Nephron progenitor cell (in vitro differentiated cells): ENCODE data around the gene GNG2.
A peak's percentile ranks its signal among the peaks of the same experiment; 100 is the strongest.

Experiments used
- DNase-seq: peaks from one replicate; pipeline ENCODE4 v3.0.0; 2021
- H3K27ac Mint-ChIP-seq: 2 replicates; pipeline ENCODE4 v1.8.0; 2021; ENCODE audit warnings: mild to moderate bottlenecking, moderate library complexity, mixed read lengths
- H3K27me3 Mint-ChIP-seq: 2 replicates; pipeline ENCODE4 v1.8.0; 2021; ENCODE audit warnings: mild to moderate bottlenecking, low read depth, mixed read lengths; ENCODE audit not compliant: poor library complexity
- H3K36me3 Mint-ChIP-seq: 2 replicates; pipeline ENCODE4 v1.8.0; 2021; ENCODE audit warnings: low read depth, mixed read lengths
- H3K4me1 Mint-ChIP-seq: 2 replicates; pipeline ENCODE4 v1.8.0; 2021; ENCODE audit warnings: mixed read lengths
- H3K4me3 Mint-ChIP-seq: 2 replicates; pipeline ENCODE4 v1.8.0; 2021; ENCODE audit warnings: mild to moderate bottlenecking, moderate library complexity, mixed read lengths
- H3K9me3 Mint-ChIP-seq: 2 replicates; pipeline ENCODE4 v1.8.0; 2021; ENCODE audit warnings: mild to moderate bottlenecking, moderate library complexity, mixed read lengths
- TF ChIP-seq, protein P1 (sequence below): fragments of 200-600 bp; sonication (generic); IDR thresholded peaks from 2 replicates; pipeline ENCODE4 v1.5.0; 2021; ENCODE audit warnings: antibody characterized with exemption

GNG2 gene

DNA sequence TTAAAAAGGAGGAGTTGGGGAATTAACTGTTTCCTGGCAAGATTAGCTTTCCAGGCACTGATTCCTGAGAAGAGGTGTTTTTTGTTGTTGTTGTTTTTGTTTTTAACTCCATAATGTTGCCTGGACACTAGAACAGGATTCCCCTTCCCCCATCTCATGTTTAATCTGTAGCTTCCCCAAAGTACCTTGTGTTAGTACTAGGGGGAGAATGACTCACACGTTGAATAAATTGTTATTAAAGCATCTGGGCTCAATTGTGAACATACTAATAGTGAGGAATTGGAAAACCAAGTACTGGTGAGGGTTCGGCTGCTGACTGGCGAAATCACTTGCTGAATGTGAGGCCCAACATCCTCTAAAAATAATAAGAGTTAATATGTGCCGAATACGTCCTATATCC is 1.3 kb upstream of the GNG2 start:
- TF ChIP-seq, protein P1, sequence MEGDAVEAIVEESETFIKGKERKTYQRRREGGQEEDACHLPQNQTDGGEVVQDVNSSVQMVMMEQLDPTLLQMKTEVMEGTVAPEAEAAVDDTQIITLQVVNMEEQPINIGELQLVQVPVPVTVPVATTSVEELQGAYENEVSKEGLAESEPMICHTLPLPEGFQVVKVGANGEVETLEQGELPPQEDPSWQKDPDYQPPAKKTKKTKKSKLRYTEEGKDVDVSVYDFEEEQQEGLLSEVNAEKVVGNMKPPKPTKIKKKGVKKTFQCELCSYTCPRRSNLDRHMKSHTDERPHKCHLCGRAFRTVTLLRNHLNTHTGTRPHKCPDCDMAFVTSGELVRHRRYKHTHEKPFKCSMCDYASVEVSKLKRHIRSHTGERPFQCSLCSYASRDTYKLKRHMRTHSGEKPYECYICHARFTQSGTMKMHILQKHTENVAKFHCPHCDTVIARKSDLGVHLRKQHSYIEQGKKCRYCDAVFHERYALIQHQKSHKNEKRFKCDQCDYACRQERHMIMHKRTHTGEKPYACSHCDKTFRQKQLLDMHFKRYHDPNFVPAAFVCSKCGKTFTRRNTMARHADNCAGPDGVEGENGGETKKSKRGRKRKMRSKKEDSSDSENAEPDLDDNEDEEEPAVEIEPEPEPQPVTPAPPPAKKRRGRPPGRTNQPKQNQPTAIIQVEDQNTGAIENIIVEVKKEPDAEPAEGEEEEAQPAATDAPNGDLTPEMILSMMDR: no peak
- DNase-seq: no peak
- Mint-ChIP-seq H3K36me3 (peaks cover 4% of the 10 kb centered on the region), H3K27me3 (peaks cover 3% of the 10 kb centered on the region), H3K9me3 (peaks cover 5% of the 10 kb centered on the region), H3K4me3 (no peak overlapping the region), H3K4me1 (peaks cover 48% of the 10 kb centered on the region), H3K27ac (no peak overlapping the region)

DNA sequence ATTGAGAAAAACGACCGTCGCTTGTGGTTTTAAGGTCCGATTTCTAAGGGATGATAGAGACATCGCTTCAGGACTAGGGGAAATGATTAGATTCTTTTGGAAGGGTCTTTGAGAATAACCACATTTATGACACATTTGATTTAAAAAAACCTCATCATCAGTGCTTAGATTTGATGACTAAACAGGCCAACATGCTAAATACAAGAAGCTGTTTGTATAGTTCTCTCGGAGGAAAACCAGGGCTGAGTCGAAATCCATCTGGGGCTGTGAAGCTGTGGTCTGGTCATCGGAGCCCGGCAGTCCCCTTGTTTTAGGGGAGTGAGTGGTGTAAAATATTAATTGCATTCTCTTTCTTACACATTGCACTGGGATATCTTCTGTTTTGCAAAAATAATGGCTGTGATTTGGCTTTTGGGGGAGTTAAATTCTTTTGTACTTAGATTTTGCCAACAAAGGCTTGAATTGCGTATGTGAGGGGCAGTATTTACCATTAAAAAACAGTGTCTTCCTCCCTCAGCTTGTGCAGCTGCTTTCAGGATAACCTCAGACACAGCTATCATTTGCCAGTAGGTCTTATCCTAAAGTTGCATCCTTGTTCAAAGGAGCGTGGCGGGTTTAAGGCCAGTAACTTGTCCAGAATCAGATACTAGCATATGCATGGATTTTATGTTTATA is 550 bp downstream of the GNG2 start:
- TF ChIP-seq, protein P1: no peak
- H3K27me3 Mint-ChIP-seq: peaks cover 3% of the 10 kb centered on the region
- H3K4me3 Mint-ChIP-seq: peak overlapping the region; percentile 95
- peaks cover 54% of the 10 kb centered on the region for H3K4me1 Mint-ChIP-seq
- no peak overlapping the region for H3K27ac Mint-ChIP-seq
- peaks cover 5% of the 10 kb centered on the region for H3K9me3 Mint-ChIP-seq
- H3K36me3 Mint-ChIP-seq: no peaks in the 10 kb centered on the region
- no peak for DNase-seq

DNA sequence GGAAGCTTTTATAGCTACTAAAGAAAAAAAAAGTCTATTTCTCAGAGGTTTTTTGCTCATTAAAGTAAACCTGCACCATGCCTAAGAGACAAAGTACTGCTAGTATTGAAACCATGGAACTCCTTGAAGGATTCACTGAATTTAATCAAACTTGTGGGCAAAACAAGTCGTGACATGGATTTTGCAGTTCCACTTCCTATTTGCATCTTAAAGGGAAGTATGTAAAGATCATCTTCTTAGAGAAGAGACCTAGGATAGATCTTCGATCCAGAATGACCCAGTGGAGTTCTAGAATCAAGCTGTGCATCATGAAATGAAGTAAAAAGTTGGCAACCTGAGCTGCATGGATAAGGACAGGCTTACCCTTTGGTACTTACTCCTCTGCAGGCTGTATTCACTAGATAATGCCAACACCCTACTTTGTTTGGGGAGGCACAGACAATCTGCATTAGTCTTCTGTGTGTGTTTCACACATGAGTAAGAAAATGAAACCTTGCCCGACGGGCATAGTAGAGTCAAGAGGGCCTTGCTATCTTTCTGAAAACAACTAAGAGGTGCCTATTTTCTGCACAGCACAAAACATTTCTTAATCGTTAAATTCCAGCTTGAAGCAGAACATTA is 1.9 kb downstream of the GNG2 start:
- Mint-ChIP-seq H3K9me3 (no peaks in the 10 kb centered on the region), H3K27me3 (peaks cover 3% of the 10 kb centered on the region), H3K4me3 (peak overlapping the region; percentile 95), H3K27ac (no peak overlapping the region), H3K4me1 (peaks cover 54% of the 10 kb centered on the region), H3K36me3 (no peaks in the 10 kb centered on the region)
- DNase-seq: no peak
- TF ChIP-seq, protein P1: no peak

DNA sequence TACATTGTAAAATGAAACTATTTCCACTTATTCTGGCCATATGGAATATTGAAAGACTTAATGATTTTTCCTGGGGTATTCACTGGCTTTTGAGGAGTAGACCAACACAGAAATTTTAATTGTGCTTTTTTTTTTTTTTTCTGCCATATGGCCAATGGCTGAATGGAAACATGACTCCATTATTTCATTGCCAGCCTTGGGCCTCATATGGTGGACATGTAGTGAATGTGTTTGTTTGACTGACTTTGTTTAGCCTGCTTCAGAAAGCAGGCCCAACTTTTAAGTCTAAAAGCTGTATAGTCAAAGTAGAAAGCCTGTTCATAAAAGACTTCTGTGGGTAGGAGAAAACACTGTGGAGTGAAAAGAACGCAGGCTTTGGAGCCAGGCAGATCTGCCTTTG is 2.4 kb downstream of the GNG2 start:
- no peaks in the 10 kb centered on the region for H3K36me3 Mint-ChIP-seq
- H3K9me3 Mint-ChIP-seq: no peaks in the 10 kb centered on the region
- no peak overlapping the region for H3K4me3 Mint-ChIP-seq
- H3K27ac Mint-ChIP-seq: no peak overlapping the region
- H3K27me3 Mint-ChIP-seq: no peaks in the 10 kb centered on the region
- TF ChIP-seq, protein P1: no peak
- DNase-seq: no peak
- H3K4me1 Mint-ChIP-seq: peaks cover 54% of the 10 kb centered on the region

DNA sequence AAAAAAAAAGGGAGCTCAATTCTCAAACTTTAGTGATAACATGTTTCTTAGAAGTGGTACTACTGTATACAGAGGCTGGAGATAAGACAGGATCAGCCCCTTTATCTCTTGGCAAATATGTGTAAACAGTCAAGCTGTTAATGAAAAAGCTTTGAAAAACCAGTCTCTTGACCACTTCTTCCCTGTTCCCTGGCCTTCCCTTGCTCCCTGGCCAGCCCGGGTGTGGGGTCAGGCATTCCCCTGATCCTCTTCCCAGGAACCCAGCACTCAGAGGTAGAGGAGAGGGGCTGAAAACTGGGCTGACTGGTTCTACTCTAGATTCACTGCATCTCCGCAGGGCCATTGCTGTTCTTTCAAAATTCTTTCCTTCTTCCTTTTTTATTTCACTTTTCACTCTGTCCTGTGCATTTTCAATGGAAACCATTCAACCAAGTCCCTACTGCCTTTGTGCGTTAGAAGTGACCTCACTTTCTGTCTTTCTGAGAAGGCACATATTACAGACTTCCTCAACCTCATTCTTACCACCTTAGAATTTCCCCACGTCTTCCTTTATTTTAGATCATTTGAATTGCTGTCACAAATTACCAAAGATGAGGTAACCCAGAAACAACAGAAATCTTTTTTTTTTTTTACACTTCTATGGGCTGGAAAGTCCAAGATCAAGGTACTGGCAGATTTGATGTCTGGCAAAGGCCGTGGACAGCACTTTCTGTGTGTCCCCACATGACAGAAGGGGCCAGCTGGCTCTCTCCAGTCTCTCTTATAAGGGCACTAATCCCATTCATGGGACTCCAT is 5.7 kb downstream of the GNG2 start:
- TF ChIP-seq, protein P1: no peak
- Mint-ChIP-seq H3K4me1 (peaks cover 38% of the 10 kb centered on the region), H3K27me3 (no peaks in the 10 kb centered on the region), H3K27ac (no peak overlapping the region), H3K4me3 (no peak overlapping the region), H3K36me3 (no peaks in the 10 kb centered on the region), H3K9me3 (no peaks in the 10 kb centered on the region)
- DNase-seq: no peak
